ENCODE results near the gene DOCK8. TPM values are rescaled to one million over a fixed set of nuclear protein-coding genes. Genes with fewer than 3 reads are reported as not detected.

The DOCK8 gene
- total RNA-seq, 1 experiment from 2014 or later = 39.1 TPM

DNA sequence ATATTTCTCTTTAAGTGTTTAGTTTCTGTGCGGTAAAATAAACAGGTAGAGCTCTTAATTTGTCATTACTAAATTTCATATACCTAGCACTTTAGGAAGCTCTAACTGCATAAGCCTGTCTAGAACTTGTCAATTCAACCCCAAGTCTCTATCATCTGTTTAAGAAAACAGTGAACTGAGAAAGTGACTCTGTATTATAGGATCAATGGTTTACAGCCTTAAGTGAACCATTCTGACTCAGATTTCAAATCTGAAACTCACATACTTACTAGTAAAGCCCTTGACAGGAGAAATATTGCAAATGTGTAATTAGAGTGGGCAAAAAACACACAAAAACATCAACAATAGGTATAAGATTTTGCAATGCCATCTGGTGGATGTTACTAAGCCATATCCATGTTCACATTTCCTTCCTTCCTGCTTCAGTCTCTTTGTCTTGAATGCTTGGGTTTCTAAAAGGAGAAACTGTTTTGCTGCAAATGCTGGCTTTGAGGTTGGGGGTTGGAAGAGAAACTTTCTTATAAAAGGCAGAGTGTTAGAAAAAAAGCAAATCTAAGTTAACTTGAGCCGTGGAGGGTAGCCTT lies 101.8 kb downstream of the DOCK8 start:
- no peaks in the 10 kb centered on the region for H3K27me3 ChIP-seq (ENCODE audit: low read length)
- H3K9ac ChIP-seq (ENCODE audit: low read length) = no peak overlapping the region
- no peak overlapping the region for H3K27ac ChIP-seq (ENCODE audit: low read length)
- no peak for DNase-seq
- H3K4me3 ChIP-seq (ENCODE audit: low read length) = no peak overlapping the region
- no peaks in the 10 kb centered on the region for H3K9me2 ChIP-seq (replicated peaks; ENCODE audit: insufficient read depth, low read length)
- no peaks in the 10 kb centered on the region for H3K79me2 ChIP-seq (ENCODE audit: low read length)
- no peak overlapping the region for H3K4me2 ChIP-seq (ENCODE audit: low read depth, low read length, poor library complexity, severe bottlenecking)
- no peaks in the 10 kb centered on the region for H3K9me3 ChIP-seq (ENCODE audit: low read length)
- H4K20me1 ChIP-seq (ENCODE audit: insufficient read depth, low read depth, low read length) = no peaks in the 10 kb centered on the region
- no peaks in the 10 kb centered on the region for H3K4me1 ChIP-seq (ENCODE audit: low read length)
- peaks cover 7% of the 10 kb centered on the region; the same call in 1 of the 2 replicates for H3K36me3 ChIP-seq (ENCODE audit: insufficient read depth, low read length)
- H2AFZ ChIP-seq (ENCODE audit: low read length) = no peak overlapping the region

GRCh38 chr9:318646-319045 lies 104.0 kb downstream of the DOCK8 start:
- no peak for DNase-seq
- Histone ChIP-seq H3K4me3 (ENCODE audit: low read length) (no peak overlapping the region), H3K9ac (ENCODE audit: low read length) (no peak overlapping the region), H3K27ac (ENCODE audit: low read length) (no peak overlapping the region), H4K20me1 (ENCODE audit: insufficient read depth, low read depth, low read length) (no peaks in the 10 kb centered on the region), H3K9me2 (replicated peaks; ENCODE audit: insufficient read depth, low read length) (no peaks in the 10 kb centered on the region), H3K4me2 (ENCODE audit: low read depth, low read length, poor library complexity, severe bottlenecking) (no peak overlapping the region), H3K27me3 (ENCODE audit: low read length) (no peaks in the 10 kb centered on the region), H3K9me3 (ENCODE audit: low read length) (no peaks in the 10 kb centered on the region), H3K36me3 (ENCODE audit: insufficient read depth, low read length) (peaks cover 7% of the 10 kb centered on the region; the same call in 1 of the 2 replicates), H2AFZ (ENCODE audit: low read length) (no peak overlapping the region), H3K79me2 (ENCODE audit: low read length) (no peaks in the 10 kb centered on the region), H3K4me1 (ENCODE audit: low read length) (no peaks in the 10 kb centered on the region)

DNA sequence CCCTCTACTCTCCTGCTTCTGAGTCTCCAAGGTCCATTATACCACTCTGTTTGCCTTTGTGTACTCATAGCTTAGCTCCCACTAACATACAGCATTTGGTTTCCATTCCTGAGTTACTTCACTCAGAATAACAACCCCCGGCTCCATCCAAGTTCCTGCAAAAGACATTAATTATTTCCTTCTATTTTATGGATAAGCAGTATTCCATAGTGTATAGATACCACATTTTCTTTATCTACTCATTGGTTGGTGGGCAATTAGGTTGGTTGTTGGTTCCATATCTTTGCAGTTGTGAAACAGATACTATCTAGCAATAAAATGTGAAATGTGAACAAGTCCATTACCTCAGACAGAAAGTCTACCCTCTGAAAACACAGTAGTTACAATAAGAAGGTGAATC lies 110.3 kb downstream of the DOCK8 start:
- H3K36me3 ChIP-seq (ENCODE audit: insufficient read depth, low read length) = no peaks in the 10 kb centered on the region; the same call in 1 of the 2 replicates
- H3K79me2 ChIP-seq (ENCODE audit: low read length) = no peaks in the 10 kb centered on the region
- no peaks in the 10 kb centered on the region for H4K20me1 ChIP-seq (ENCODE audit: insufficient read depth, low read depth, low read length)
- H3K4me1 ChIP-seq (ENCODE audit: low read length) = no peaks in the 10 kb centered on the region
- H3K27ac ChIP-seq (ENCODE audit: low read length) = no peak overlapping the region
- H3K9ac ChIP-seq (ENCODE audit: low read length) = no peak overlapping the region
- H3K9me3 ChIP-seq (ENCODE audit: low read length) = no peaks in the 10 kb centered on the region
- no peak overlapping the region for H3K4me2 ChIP-seq (ENCODE audit: low read depth, low read length, poor library complexity, severe bottlenecking)
- H3K9me2 ChIP-seq (replicated peaks; ENCODE audit: insufficient read depth, low read length) = no peaks in the 10 kb centered on the region
- DNase-seq = no peak
- H3K4me3 ChIP-seq (ENCODE audit: low read length) = no peak overlapping the region
- H2AFZ ChIP-seq (ENCODE audit: low read length) = no peak overlapping the region
- no peaks in the 10 kb centered on the region for H3K27me3 ChIP-seq (ENCODE audit: low read length)

GRCh38 chr9:326667-327066 lies 112.0 kb downstream of the DOCK8 start:
- no peak for DNase-seq
- Histone ChIP-seq H3K36me3 (ENCODE audit: insufficient read depth, low read length) (no peaks in the 10 kb centered on the region; the same call in 1 of the 2 replicates), H3K4me1 (ENCODE audit: low read length) (no peaks in the 10 kb centered on the region), H3K9me2 (replicated peaks; ENCODE audit: insufficient read depth, low read length) (no peaks in the 10 kb centered on the region), H3K79me2 (ENCODE audit: low read length) (no peaks in the 10 kb centered on the region), H2AFZ (ENCODE audit: low read length) (no peak overlapping the region), H3K9ac (ENCODE audit: low read length) (no peak overlapping the region), H3K4me2 (ENCODE audit: low read depth, low read length, poor library complexity, severe bottlenecking) (no peak overlapping the region), H3K9me3 (ENCODE audit: low read length) (no peaks in the 10 kb centered on the region), H4K20me1 (ENCODE audit: insufficient read depth, low read depth, low read length) (no peaks in the 10 kb centered on the region), H3K27ac (ENCODE audit: low read length) (no peak overlapping the region), H3K4me3 (ENCODE audit: low read length) (no peak overlapping the region), H3K27me3 (ENCODE audit: low read length) (no peaks in the 10 kb centered on the region)

DNA sequence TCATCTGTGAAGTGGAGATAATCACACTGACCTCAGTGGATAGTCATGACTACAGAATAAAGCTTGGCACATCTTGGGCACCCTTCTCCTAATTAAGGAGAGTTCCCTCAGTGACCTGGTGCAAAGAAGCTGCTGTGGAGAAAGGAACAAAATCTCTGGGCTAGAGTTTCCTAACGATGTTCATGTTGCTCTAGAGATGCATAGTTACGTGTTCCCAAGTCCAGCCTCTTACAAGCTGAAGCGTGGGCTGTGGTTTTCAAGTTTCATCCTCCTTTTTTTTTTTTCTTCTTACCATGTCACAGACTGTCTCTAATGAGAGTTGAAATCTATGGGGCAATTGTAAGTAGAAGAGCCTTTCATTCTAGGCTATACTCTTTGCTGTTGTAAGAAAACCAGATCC lies 113.8 kb downstream of the DOCK8 start:
- no peak overlapping the region for H3K27ac ChIP-seq (ENCODE audit: low read length)
- no peak overlapping the region for H3K9ac ChIP-seq (ENCODE audit: low read length)
- no peak overlapping the region for H2AFZ ChIP-seq (ENCODE audit: low read length)
- H3K27me3 ChIP-seq (ENCODE audit: low read length) = no peaks in the 10 kb centered on the region
- H3K4me3 ChIP-seq (ENCODE audit: low read length) = no peak overlapping the region
- DNase-seq = no peak
- H3K36me3 ChIP-seq (ENCODE audit: insufficient read depth, low read length) = no peaks in the 10 kb centered on the region; the same call in 1 of the 2 replicates
- H3K4me1 ChIP-seq (ENCODE audit: low read length) = no peaks in the 10 kb centered on the region
- no peak overlapping the region for H3K4me2 ChIP-seq (ENCODE audit: low read depth, low read length, poor library complexity, severe bottlenecking)
- no peaks in the 10 kb centered on the region for H3K79me2 ChIP-seq (ENCODE audit: low read length)
- no peaks in the 10 kb centered on the region for H3K9me2 ChIP-seq (replicated peaks; ENCODE audit: insufficient read depth, low read length)
- no peaks in the 10 kb centered on the region for H3K9me3 ChIP-seq (ENCODE audit: low read length)
- H4K20me1 ChIP-seq (ENCODE audit: insufficient read depth, low read depth, low read length) = no peaks in the 10 kb centered on the region

DNA sequence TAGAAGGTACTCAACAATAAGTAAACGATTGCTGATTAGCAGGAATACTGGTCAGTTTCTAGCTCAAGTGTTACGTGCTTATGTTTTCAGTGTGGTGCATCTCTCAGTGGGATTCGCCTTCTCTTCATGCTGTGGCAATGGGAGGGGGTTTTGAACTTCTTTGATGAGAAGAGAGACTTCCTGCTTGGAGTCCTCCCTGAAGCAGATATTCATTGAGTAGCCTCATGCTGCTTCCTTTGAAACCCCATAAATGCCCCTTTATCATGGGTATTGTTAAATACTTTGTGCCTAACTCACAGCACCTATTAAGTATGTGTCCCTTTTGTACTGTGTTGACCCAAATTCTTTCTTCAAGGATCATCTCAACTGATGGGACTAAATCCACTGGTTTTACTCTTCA lies 116.5 kb downstream of the DOCK8 start:
- H2AFZ ChIP-seq (ENCODE audit: low read length) = no peak overlapping the region
- no peaks in the 10 kb centered on the region for H3K27me3 ChIP-seq (ENCODE audit: low read length)
- H3K27ac ChIP-seq (ENCODE audit: low read length) = no peak overlapping the region
- no peaks in the 10 kb centered on the region for H3K79me2 ChIP-seq (ENCODE audit: low read length)
- H3K9me3 ChIP-seq (ENCODE audit: low read length) = no peaks in the 10 kb centered on the region
- no peaks in the 10 kb centered on the region for H3K9me2 ChIP-seq (replicated peaks; ENCODE audit: insufficient read depth, low read length)
- H3K4me2 ChIP-seq (ENCODE audit: low read depth, low read length, poor library complexity, severe bottlenecking) = no peak overlapping the region
- H4K20me1 ChIP-seq (ENCODE audit: insufficient read depth, low read depth, low read length) = no peaks in the 10 kb centered on the region
- no peaks in the 10 kb centered on the region; the same call in 1 of the 2 replicates for H3K36me3 ChIP-seq (ENCODE audit: insufficient read depth, low read length)
- no peak for DNase-seq
- no peak overlapping the region for H3K4me3 ChIP-seq (ENCODE audit: low read length)
- no peaks in the 10 kb centered on the region for H3K4me1 ChIP-seq (ENCODE audit: low read length)
- H3K9ac ChIP-seq (ENCODE audit: low read length) = no peak overlapping the region

DNA sequence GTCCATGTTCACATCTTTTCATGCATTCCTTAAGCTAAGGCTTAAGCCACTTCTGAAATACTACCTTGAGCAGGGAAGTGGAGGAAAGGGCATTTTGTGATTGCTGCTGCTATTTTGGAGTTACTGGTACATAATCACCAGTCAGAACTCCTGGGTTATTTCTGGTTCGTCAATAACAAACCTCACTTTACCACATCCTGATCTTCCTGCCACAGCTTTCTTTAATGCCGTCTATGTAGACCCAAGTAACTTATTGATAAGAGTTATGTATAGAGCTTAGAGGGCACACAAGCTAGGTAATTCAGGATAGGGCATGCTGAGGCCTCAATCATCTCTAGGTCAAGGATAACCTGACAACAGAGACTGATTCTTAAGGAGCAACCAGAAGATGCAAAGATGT lies 120.7 kb downstream of the DOCK8 start:
- Histone ChIP-seq H4K20me1 (ENCODE audit: insufficient read depth, low read depth, low read length) (no peaks in the 10 kb centered on the region), H3K9me3 (ENCODE audit: low read length) (no peaks in the 10 kb centered on the region), H3K79me2 (ENCODE audit: low read length) (no peaks in the 10 kb centered on the region), H3K4me3 (ENCODE audit: low read length) (no peak overlapping the region), H3K27me3 (ENCODE audit: low read length) (no peaks in the 10 kb centered on the region), H3K4me2 (ENCODE audit: low read depth, low read length, poor library complexity, severe bottlenecking) (no peak overlapping the region), H3K9ac (ENCODE audit: low read length) (no peak overlapping the region), H3K27ac (ENCODE audit: low read length) (no peak overlapping the region), H3K36me3 (ENCODE audit: insufficient read depth, low read length) (peaks cover 11% of the 10 kb centered on the region; the same call in 1 of the 2 replicates), H3K9me2 (replicated peaks; ENCODE audit: insufficient read depth, low read length) (no peaks in the 10 kb centered on the region), H2AFZ (ENCODE audit: low read length) (no peak overlapping the region), H3K4me1 (ENCODE audit: low read length) (no peaks in the 10 kb centered on the region)
- no peak for DNase-seq

DNA sequence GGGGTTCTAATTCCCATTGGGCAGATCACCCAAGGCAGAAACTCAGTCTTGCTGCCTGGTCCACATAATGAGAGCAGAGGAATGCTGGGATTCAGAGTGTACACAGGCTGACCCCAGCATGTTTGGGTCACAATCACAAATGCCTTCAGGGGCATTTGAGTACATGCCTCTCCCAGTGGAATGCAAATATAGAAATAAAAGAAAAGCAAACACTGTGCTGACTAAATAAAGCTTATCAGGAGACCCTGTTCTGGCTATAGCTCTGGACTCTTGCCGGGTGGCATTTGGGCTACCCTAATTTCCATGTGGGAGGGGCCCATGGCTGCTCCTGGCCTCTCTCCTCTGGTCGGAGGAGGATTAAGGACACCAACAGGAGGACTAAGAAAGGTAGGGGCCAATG lies 121.4 kb downstream of the DOCK8 start:
- Histone ChIP-seq H2AFZ (ENCODE audit: low read length) (no peak overlapping the region), H4K20me1 (ENCODE audit: insufficient read depth, low read depth, low read length) (no peaks in the 10 kb centered on the region), H3K9me2 (replicated peaks; ENCODE audit: insufficient read depth, low read length) (no peaks in the 10 kb centered on the region), H3K79me2 (ENCODE audit: low read length) (no peaks in the 10 kb centered on the region), H3K27ac (ENCODE audit: low read length) (no peak overlapping the region), H3K9me3 (ENCODE audit: low read length) (no peaks in the 10 kb centered on the region), H3K4me2 (ENCODE audit: low read depth, low read length, poor library complexity, severe bottlenecking) (no peak overlapping the region), H3K36me3 (ENCODE audit: insufficient read depth, low read length) (peaks cover 11% of the 10 kb centered on the region; the same call in 1 of the 2 replicates), H3K27me3 (ENCODE audit: low read length) (no peaks in the 10 kb centered on the region), H3K9ac (ENCODE audit: low read length) (no peak overlapping the region), H3K4me1 (ENCODE audit: low read length) (no peaks in the 10 kb centered on the region), H3K4me3 (ENCODE audit: low read length) (no peak overlapping the region)
- DNase-seq = no peak

Measured in Karpas-422 (cell line).